Testis (tissue), 3 donors: ENCODE results near the gene FBXO34. TPM values are rescaled to one million over a fixed set of nuclear protein-coding genes. Genes with fewer than 3 reads are reported as not detected.

ENCODE experiments used
- DNase-seq: peaks from one replicate; pipeline ENCODE4 v3.0.0-alpha.2; 2019
- H3K27ac ChIP-seq, 2 donors: fragments of 200-600 bp; sonication (generic); one replicate each; pipeline ENCODE4 v1.5.1; 2019
- H3K27me3 ChIP-seq: fragments of 200-600 bp; sonication (generic); one replicate; pipeline ENCODE4 v1.5.1; 2019
- H3K36me3 ChIP-seq: fragments of 200-600 bp; sonication (generic); one replicate; pipeline ENCODE4 v1.5.1; 2017; ENCODE audit warnings: low read depth; ENCODE audit errors: missing control alignments
- H3K4me1 ChIP-seq: fragments of 200-600 bp; sonication (generic); one replicate; pipeline ENCODE4 v1.5.1; 2019
- H3K4me3 ChIP-seq, 2 donors: fragments of 200-600 bp; sonication (generic); one replicate each; pipeline ENCODE4 v1.5.1; 2017 to 2019
- H3K9me3 ChIP-seq: fragments of 200-600 bp; sonication (generic); one replicate; pipeline ENCODE4 v1.5.1; 2017
- POLR2A ChIP-seq: fragments of 450-650 bp; IDR thresholded peaks from one replicate; pipeline ENCODE4 v1.6.1; 2017; ENCODE audit warnings: antibody characterized with exemption, mild to moderate bottlenecking, moderate library complexity
- WGBS, 2 donors: methylation state at CpG; one replicate each; pipeline ENCODE4 v1.1.5; 2018; 5-methylcytosine and 5-hydroxymethylcytosine counted together
- intact Hi-C: fragments of 100-400 bp; cut with DNase I; formaldehyde crosslinking; loops from one replicate; pipeline ENCODE4 v1.15.1; 2023; ENCODE audit warnings: low total_unique reads
- polyA plus RNA-seq: library from polyadenylated mRNA; stranded (reverse); fragments of 350-450 nt; fragmentation: Illumina TruSeq; extraction: RNeasy Lipid Tissue Mini Kit (QIAGEN cat#74804); gene quantifications from one replicate; pipeline ENCODE4 v1.2.3, GENCODE V29; 2014; ENCODE audit warnings: low read depth, low replicate concordance; ENCODE audit not compliant: insufficient read depth
- small RNA-seq, 2 donors: library from RNA; depleted of rRNA; stranded (forward); fragments of <200 nt; gene quantifications; one replicate each; pipeline ENCODE3, GENCODE V24; 2016
- total RNA-seq, 2 donors: library from RNA; depleted of rRNA; stranded (reverse); fragments of >200 nt; gene quantifications; one replicate each; pipeline ENCODE4 v1.2.3, GENCODE V29; 2016
- TF ChIP-seq, protein P1 (sequence below), 3 experiments: fragments of 450-650 bp in 2 of 3; fragments of 200-600 bp in 1 of 3; sonication (generic) in 1 of 3; IDR thresholded peaks; one replicate each; pipeline ENCODE4 v1.5.1; 2016 to 2019; ENCODE audit warnings: antibody characterized with exemption in 3 of 3, mild to moderate bottlenecking in 2 of 3, moderate library complexity in 1 of 3

FBXO34 gene
- total and polyA plus RNA-seq, 3 donors from 2014 or later: 62.1 to 91.7 (median 84.4) TPM

DNA sequence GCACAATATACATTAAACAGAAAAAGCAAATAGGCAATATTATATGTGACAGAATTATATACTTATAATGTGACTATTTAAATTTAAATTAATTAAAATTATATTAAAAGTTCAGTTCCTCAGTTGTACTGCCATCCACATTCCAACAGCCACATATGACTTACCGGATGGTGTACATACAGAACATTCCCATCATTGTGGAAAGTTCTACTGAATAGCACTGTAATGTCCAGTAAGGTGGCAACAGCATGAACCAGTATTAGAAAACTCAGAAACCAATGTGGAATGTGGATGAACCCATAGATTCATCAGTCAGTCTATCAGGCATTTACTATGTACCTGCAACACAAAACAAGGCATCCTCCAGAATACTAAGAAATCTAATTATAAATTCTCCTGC is 128.0 kb downstream of the FBXO34 start:
- WGBS, 2 donors: 94% methylated on average over 1 of the region's 1 CpG
- Histone ChIP-seq H3K4me3 (no peak overlapping the region), H3K4me1 (no peaks in the 10 kb centered on the region), H3K9me3 (no peaks in the 10 kb centered on the region), H3K27me3 (no peaks in the 10 kb centered on the region), H3K27ac (peak overlapping the region in 1 of 2 donors; percentile 66), H3K36me3 (no peaks in the 10 kb centered on the region)
- intact Hi-C loops: no loop called here
- DNase-seq: no peak
- TF ChIP-seq, protein P1, sequence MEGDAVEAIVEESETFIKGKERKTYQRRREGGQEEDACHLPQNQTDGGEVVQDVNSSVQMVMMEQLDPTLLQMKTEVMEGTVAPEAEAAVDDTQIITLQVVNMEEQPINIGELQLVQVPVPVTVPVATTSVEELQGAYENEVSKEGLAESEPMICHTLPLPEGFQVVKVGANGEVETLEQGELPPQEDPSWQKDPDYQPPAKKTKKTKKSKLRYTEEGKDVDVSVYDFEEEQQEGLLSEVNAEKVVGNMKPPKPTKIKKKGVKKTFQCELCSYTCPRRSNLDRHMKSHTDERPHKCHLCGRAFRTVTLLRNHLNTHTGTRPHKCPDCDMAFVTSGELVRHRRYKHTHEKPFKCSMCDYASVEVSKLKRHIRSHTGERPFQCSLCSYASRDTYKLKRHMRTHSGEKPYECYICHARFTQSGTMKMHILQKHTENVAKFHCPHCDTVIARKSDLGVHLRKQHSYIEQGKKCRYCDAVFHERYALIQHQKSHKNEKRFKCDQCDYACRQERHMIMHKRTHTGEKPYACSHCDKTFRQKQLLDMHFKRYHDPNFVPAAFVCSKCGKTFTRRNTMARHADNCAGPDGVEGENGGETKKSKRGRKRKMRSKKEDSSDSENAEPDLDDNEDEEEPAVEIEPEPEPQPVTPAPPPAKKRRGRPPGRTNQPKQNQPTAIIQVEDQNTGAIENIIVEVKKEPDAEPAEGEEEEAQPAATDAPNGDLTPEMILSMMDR (IDR thresholded peaks at IDR 0.05): no peak
- no peak for TF ChIP-seq POLR2A

DNA sequence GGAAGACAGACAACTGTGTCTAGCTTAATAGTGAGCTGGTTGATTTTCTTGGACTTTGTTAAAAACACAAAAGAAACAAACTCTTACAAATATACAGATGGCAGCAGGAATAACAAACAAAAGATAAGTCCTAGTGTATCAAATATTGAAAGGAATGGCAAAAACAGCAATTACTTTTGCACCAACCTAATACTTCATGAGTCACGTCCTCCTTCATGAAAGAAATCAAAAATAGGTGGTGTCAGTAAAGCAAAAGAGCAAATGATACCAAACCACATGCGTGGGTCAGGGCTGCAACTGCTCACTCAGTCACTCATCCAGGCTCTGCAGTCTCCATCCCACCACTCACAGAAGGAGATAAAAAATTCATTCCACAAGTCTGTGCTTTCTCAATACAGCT is 128.6 kb downstream of the FBXO34 start:
- H3K4me3 ChIP-seq: no peak overlapping the region
- WGBS, 2 donors: 73 to 81% methylated on average over 2 of the region's 2 CpGs
- H3K4me1 ChIP-seq: no peaks in the 10 kb centered on the region
- DNase-seq: no peak
- no peaks in the 10 kb centered on the region for H3K36me3 ChIP-seq
- no peaks in the 10 kb centered on the region for H3K27me3 ChIP-seq
- TF ChIP-seq, protein P1 (IDR thresholded peaks at IDR 0.05): no peak
- TF ChIP-seq POLR2A: no peak
- no peak overlapping the region for H3K27ac ChIP-seq
- H3K9me3 ChIP-seq: no peaks in the 10 kb centered on the region
- intact Hi-C loops: no loop called here

- H3K4me3 ChIP-seq: no peak overlapping the region
- H3K27ac ChIP-seq: no peak overlapping the region
- H3K36me3 ChIP-seq: no peaks in the 10 kb centered on the region
- H3K9me3 ChIP-seq: no peaks in the 10 kb centered on the region
- DNase-seq: no peak
- TF ChIP-seq, protein P1 (IDR thresholded peaks at IDR 0.05): no peak
- TF ChIP-seq POLR2A: no peak
- H3K27me3 ChIP-seq: no peaks in the 10 kb centered on the region
- no peaks in the 10 kb centered on the region for H3K4me1 ChIP-seq
- WGBS, 2 donors: 79 to 86% methylated on average over 6 of the region's 6 CpGs
- intact Hi-C loops: no loop called here
Observed at GRCh38 chr14:55401751-55402150, 130.5 kb downstream of the FBXO34 start.

Small RNA genes lying within 50 kb of the gene (small RNA-seq; reads per million reads assigned to genes)
- gene AL356801.1: 0 reads per million in 2 donors

Other genes starting within 250 kb of the FBXO34 start
- 10 to 100 TPM in 1 of 2 donors, 1 to 10 TPM in 1; 9.0 to 10.4 TPM for gene WDHD1, start 244.3 kb upstream of the FBXO34 start, total RNA-seq
- 5.2 TPM for gene WDHD1, start 244.3 kb upstream of the FBXO34 start, polyA plus RNA-seq
- gene SOCS4, start 244.2 kb upstream of the FBXO34 start, total RNA-seq: 10 to 100 TPM in 1 of 2 donors, 1 to 10 TPM in 1; 7.7 to 11.4 TPM
- 7.5 TPM for gene SOCS4, start 244.2 kb upstream of the FBXO34 start, polyA plus RNA-seq
- 100 to 1,000 TPM; 105 to 146 TPM for gene MAPK1IP1L, start 219.8 kb upstream of the FBXO34 start, total RNA-seq
- gene MAPK1IP1L, start 219.8 kb upstream of the FBXO34 start, polyA plus RNA-seq: 87.0 TPM
- 100 to 1,000 TPM; 224 to 274 TPM for gene LGALS3, start 142.2 kb upstream of the FBXO34 start, total RNA-seq
- gene LGALS3, start 142.2 kb upstream of the FBXO34 start, polyA plus RNA-seq: 169 TPM
- gene DLGAP5, start 79.8 kb upstream of the FBXO34 start, total RNA-seq: 10 to 100 TPM; 11.2 to 17.2 TPM
- 15.2 TPM for gene DLGAP5, start 79.8 kb upstream of the FBXO34 start, polyA plus RNA-seq
- gene ATG14, start 140.4 kb downstream of the FBXO34 start, total RNA-seq: 10 to 100 TPM; 23.5 to 28.4 TPM
- gene ATG14, start 140.4 kb downstream of the FBXO34 start, polyA plus RNA-seq: 18.0 TPM
- under 1 TPM in 1 of 2 donors, not detected in 1; 0.39 TPM for gene TBPL2, start 169.2 kb downstream of the FBXO34 start, total RNA-seq
- not detected for gene TBPL2, start 169.2 kb downstream of the FBXO34 start, polyA plus RNA-seq